Measurements from ENCODE around the gene SLC19A2.

- TF ChIP-seq, protein P1, sequence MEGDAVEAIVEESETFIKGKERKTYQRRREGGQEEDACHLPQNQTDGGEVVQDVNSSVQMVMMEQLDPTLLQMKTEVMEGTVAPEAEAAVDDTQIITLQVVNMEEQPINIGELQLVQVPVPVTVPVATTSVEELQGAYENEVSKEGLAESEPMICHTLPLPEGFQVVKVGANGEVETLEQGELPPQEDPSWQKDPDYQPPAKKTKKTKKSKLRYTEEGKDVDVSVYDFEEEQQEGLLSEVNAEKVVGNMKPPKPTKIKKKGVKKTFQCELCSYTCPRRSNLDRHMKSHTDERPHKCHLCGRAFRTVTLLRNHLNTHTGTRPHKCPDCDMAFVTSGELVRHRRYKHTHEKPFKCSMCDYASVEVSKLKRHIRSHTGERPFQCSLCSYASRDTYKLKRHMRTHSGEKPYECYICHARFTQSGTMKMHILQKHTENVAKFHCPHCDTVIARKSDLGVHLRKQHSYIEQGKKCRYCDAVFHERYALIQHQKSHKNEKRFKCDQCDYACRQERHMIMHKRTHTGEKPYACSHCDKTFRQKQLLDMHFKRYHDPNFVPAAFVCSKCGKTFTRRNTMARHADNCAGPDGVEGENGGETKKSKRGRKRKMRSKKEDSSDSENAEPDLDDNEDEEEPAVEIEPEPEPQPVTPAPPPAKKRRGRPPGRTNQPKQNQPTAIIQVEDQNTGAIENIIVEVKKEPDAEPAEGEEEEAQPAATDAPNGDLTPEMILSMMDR (IDR thresholded peaks at IDR 0.05; ENCODE audit: extremely low read depth in 1 of 2, insufficient read depth in 1 of 2, low read depth in 1 of 2, low read length in 2 of 2): no peak
- TF ChIP-seq POLR2A (IDR thresholded peaks at IDR 0.05; ENCODE audit: low read depth, low read length): no peak
- TF ChIP-seq MAX (IDR thresholded peaks at IDR 0.05; ENCODE audit: insufficient read depth, insufficient read length): peak; percentile 26
- TF ChIP-seq EZH2 (IDR thresholded peaks at IDR 0.05; ENCODE audit: borderline replicate concordance, low read depth, low read length, severe bottlenecking): no peak
- no peak for TF ChIP-seq POLR2AphosphoS5 (IDR thresholded peaks at IDR 0.05; ENCODE audit: insufficient read depth, low read depth, low read length)
- no peak for TF ChIP-seq MYC (IDR thresholded peaks at IDR 0.05; ENCODE audit: low read depth, low read length)
Measured at GRCh38 chr1:169484683-169485430, 887 bp downstream of the SLC19A2 start.

All from endothelial cell of umbilical vein (primary cell).